Neural cell (in vitro differentiated cells): Measurements from ENCODE around the gene ADAP1. TPM values are rescaled to one million over a fixed set of nuclear protein-coding genes. Genes with fewer than 3 reads are reported as not detected.

Experiments
- H2AFZ ChIP-seq: fragments of 200-600, 300-800 bp; sonication (generic), shearing (Covaris generic); 2 replicates; pipeline ENCODE4 v1.6.0; 2014; ENCODE audit warnings: low read depth, mild to moderate bottlenecking, antibody characterized with exemption, low read length, moderate library complexity
- H3F3A ChIP-seq: fragments of 200-600 bp; shearing (Covaris generic); 2 replicates; pipeline ENCODE4 v1.6.1; 2016; ENCODE audit warnings: mild to moderate bottlenecking, moderate library complexity, mixed read lengths, antibody characterized with exemption, low read length; ENCODE audit not compliant: insufficient read depth, poor library complexity, severe bottlenecking
- H3K27ac ChIP-seq: fragments of 200-600, 300-800 bp; sonication (generic), shearing (Covaris generic); 2 replicates; pipeline ENCODE4 v1.5.1; 2014; ENCODE audit warnings: mild to moderate bottlenecking, low read length, moderate library complexity
- H3K27me3 ChIP-seq: fragments of 300-800, 200-600 bp; sonication (generic), shearing (Covaris generic); 2 replicates; pipeline ENCODE4 v1.6.0; 2014; ENCODE audit warnings: mild to moderate bottlenecking, low read depth, low read length, moderate library complexity; ENCODE audit not compliant: insufficient read depth
- H3K36me3 ChIP-seq: fragments of 300-800, 200-600 bp; sonication (generic), shearing (Covaris generic); 2 replicates; pipeline ENCODE4 v1.5.1; 2014; ENCODE audit warnings: mild to moderate bottlenecking, antibody characterized with exemption, low read length, moderate library complexity; ENCODE audit not compliant: insufficient read depth
- H3K4me2 ChIP-seq: fragments of 300-800, 200-600 bp; sonication (generic), shearing (Covaris generic); 2 replicates; pipeline ENCODE4 v1.6.0; 2014; ENCODE audit warnings: mild to moderate bottlenecking, low read length
- H3K4me3 ChIP-seq: fragments of 300-800, 200-600 bp; sonication (generic), shearing (Covaris generic); 2 replicates; pipeline ENCODE4 v1.5.1; 2014; ENCODE audit warnings: mild to moderate bottlenecking, low read length, moderate library complexity
- H3K79me2 ChIP-seq: fragments of 200-600 bp; shearing (Covaris generic); replicated peaks from 2 replicates; pipeline ENCODE4 v1.6.0; 2014; ENCODE audit warnings: mild to moderate bottlenecking, low read length, moderate library complexity; ENCODE audit not compliant: insufficient read depth
- H3K9ac ChIP-seq: fragments of 300-800, 200-600 bp; sonication (generic), shearing (Covaris generic); 2 replicates; pipeline ENCODE4 v1.6.1; 2016; ENCODE audit warnings: mild to moderate bottlenecking, low read length, mixed read lengths
- H3K9me2 ChIP-seq: fragments of 200-600 bp; shearing (Covaris generic); 2 replicates; pipeline ENCODE4 v1.6.1; 2016; ENCODE audit warnings: mild to moderate bottlenecking, low read length, mixed read lengths; ENCODE audit not compliant: insufficient read depth
- H3K9me3 ChIP-seq: fragments of 200-600, 300-800 bp; sonication (generic), shearing (Covaris generic); 2 replicates; pipeline ENCODE4 v1.6.1; 2016; ENCODE audit warnings: mild to moderate bottlenecking, mixed run types, low read length, moderate library complexity, mixed read lengths
- H4K20me1 ChIP-seq: fragments of 200-600 bp; shearing (Covaris generic); 2 replicates; pipeline ENCODE4 v1.6.1; 2016; ENCODE audit warnings: mild to moderate bottlenecking, mixed run types; ENCODE audit not compliant: insufficient read depth
- CTCF ChIP-seq: fragments of 450-650 bp; IDR thresholded peaks from 2 replicates; pipeline ENCODE4 v1.5.1; 2014; ENCODE audit warnings: antibody characterized with exemption, mild to moderate bottlenecking, moderate library complexity; ENCODE audit not compliant: poor library complexity, severe bottlenecking
- EP300 ChIP-seq: fragments of 450-650 bp; conservative IDR thresholded peaks from 2 replicates; pipeline ENCODE4 v1.6.1; 2014; ENCODE audit warnings: antibody characterized with exemption, mild to moderate bottlenecking, moderate library complexity; ENCODE audit not compliant: poor library complexity, severe bottlenecking
- EZH2 ChIP-seq: fragments of 200-600, 300-800 bp; shearing (Covaris generic), sonication (generic); IDR thresholded peaks from 2 replicates; pipeline ENCODE4 v1.6.1; 2014; ENCODE audit warnings: antibody characterized with exemption, low read length, borderline replicate concordance, mild to moderate bottlenecking; ENCODE audit not compliant: insufficient read depth, poor library complexity, severe bottlenecking
- MXI1 ChIP-seq: fragments of 450-650 bp; conservative IDR thresholded peaks from 2 replicates; pipeline ENCODE4 v1.6.1; 2014; ENCODE audit warnings: antibody characterized with exemption, mild to moderate bottlenecking; ENCODE audit not compliant: poor library complexity, severe bottlenecking
- POLR2AphosphoS5 ChIP-seq: IDR thresholded peaks from 2 replicates; pipeline ENCODE4 v1.6.1; 2012
- RAD21 ChIP-seq: fragments of 450-650 bp; conservative IDR thresholded peaks from 2 replicates; pipeline ENCODE4 v1.6.1; 2014; ENCODE audit warnings: antibody characterized with exemption, mild to moderate bottlenecking, moderate library complexity
- REST ChIP-seq: IDR thresholded peaks from 2 replicates; pipeline ENCODE4 v1.6.1; 2012; ENCODE audit warnings: borderline replicate concordance
- SMC3 ChIP-seq: fragments of 450-650 bp; conservative IDR thresholded peaks from 2 replicates; pipeline ENCODE4 v1.6.1; 2014; ENCODE audit warnings: antibody characterized with exemption, mild to moderate bottlenecking, moderate library complexity; ENCODE audit not compliant: poor library complexity
- TAF1 ChIP-seq: IDR thresholded peaks from 2 replicates; pipeline ENCODE4 v1.6.1; 2012; ENCODE audit warnings: low read depth
- polyA plus RNA-seq: library from polyadenylated mRNA; depleted of rRNA; stranded (reverse); fragments of >200 nt; gene quantifications from 2 replicates; pipeline ENCODE4 v1.2.3, GENCODE V29; 2014

ADAP1 gene
- polyA plus RNA-seq, 1 donor from 2014 or later, result 76.8 TPM

- Histone ChIP-seq H3K4me3 (no peak overlapping the region), H3K27ac (no peak overlapping the region), H4K20me1 (no peaks in the 10 kb centered on the region), H3K9ac (no peak overlapping the region), H3K27me3 (no peaks in the 10 kb centered on the region), H2AFZ (no peak overlapping the region), H3K9me2 (no peaks in the 10 kb centered on the region), H3F3A (no peaks in the 10 kb centered on the region), H3K9me3 (no peaks in the 10 kb centered on the region), H3K79me2 (no peaks in the 10 kb centered on the region), H3K4me2 (no peak overlapping the region), H3K36me3 (no peaks in the 10 kb centered on the region)
- TF ChIP-seq RAD21, result no peak
- no peak for TF ChIP-seq EZH2
- TF ChIP-seq EP300, result no peak
- TF ChIP-seq POLR2AphosphoS5, result no peak
- TF ChIP-seq TAF1, result no peak
- no peak for TF ChIP-seq MXI1
- no peak for TF ChIP-seq SMC3
- TF ChIP-seq REST, result no peak
- TF ChIP-seq CTCF, result no peak
Observed at GRCh38 chr7:917255-918117, 37.0 kb downstream of the ADAP1 start.

GRCh38 chr7:916291-916941 is 38.1 kb downstream of the ADAP1 start:
- no peaks in the 10 kb centered on the region for H3K9me2 ChIP-seq
- no peak overlapping the region for H3K4me2 ChIP-seq
- no peaks in the 10 kb centered on the region for H3K27me3 ChIP-seq
- H3K27ac ChIP-seq, result no peak overlapping the region
- H4K20me1 ChIP-seq, result no peaks in the 10 kb centered on the region
- H3F3A ChIP-seq, result no peaks in the 10 kb centered on the region
- no peak overlapping the region for H3K9ac ChIP-seq
- no peak overlapping the region for H2AFZ ChIP-seq
- H3K9me3 ChIP-seq, result no peaks in the 10 kb centered on the region
- TF ChIP-seq MXI1, result no peak
- no peaks in the 10 kb centered on the region for H3K79me2 ChIP-seq
- H3K36me3 ChIP-seq, result no peaks in the 10 kb centered on the region
- no peak overlapping the region for H3K4me3 ChIP-seq
